ENCODE data around the gene C1orf74.

Gene C1orf74

DNA sequence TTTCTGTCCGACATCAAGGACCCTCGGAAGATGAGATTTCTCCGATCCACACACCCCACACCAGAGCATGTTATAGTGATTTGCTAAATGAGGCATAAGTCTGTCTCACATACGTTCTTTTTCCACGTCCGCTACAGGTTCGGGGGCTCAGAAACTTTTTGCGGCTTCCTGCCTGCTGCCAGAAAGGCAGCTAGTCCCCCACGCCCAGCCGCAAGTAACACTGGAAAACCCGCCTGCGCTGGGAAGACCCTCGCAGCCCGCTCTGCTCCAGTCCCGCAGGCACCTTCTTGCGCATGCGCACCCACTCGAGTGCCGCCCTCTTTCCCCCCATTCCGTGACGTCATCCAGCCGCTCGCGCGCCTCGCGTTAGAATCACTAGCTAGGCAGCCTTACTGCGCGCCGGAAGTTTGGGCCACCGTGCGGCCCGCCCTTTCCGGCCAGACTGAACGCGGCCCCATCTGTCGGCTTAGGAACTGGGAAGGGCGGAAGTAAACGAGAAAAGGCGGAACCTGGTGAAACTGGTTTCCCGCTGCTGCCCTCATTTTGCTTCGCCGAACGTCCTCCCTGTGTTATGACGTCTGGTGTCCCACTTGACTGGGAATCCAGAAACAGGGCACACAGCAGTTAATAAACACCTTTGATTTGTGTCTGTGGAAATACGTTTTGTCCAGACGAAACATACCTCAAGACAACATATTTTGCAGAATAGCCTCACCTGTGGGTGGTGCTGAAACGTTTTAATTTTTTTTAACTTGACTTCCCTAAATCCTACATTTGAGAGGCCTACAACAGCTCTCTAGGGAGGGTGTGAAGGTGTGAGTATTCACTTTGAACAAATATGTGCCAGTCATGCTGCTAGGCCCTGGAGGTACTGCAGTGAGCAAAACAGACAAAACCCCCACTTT, at the start of gene C1orf74:
Gene C1orf74 (minus strand): TSS at position 295 of the 905 bp plus-strand sequence. CDS start 925 bp downstream, outside the sequence.
- DNase-seq (ENCODE audit: low read depth) = peak; percentile 98

DNA sequence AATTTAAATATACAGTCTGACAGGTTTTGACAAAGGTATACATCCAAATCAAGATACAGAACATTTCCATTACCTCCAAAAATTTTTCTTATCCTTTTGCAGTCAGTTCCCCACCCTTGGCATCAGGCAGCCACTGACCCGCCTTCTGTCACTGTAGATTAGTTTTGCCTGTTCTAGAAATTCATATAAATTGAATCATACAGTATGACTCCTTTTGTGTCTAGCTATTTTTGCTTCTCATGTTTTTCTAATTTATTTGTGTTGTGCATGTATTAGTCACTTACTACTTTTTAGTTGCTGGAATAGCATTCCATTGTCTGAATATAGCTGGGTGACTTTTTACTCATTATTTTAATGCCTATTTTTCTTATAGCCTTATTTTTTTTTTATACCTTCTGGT, 47.3 kb upstream of the C1orf74 start:
- peak; percentile 79 for DNase-seq (ENCODE audit: low read depth)

DNA sequence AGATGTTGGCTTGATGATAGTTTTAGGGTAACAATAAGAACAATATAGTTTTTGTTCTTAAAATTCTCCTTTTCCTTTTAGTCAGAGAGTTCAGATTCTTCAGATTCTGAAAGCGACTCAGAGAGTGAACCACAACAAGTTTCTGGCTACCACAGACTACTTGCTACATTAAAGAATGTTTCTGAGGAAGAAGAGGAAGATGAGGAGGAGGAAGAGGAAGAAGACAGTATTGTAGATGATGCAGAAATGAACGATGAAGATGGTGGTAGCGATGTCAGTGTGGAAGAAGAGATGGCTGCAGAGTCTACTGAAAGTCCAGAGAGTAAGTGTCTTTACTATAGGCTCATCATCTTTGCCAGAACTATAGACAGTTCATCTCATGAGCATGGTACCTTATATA, 46.4 kb upstream of the C1orf74 start:
- no peak for DNase-seq (ENCODE audit: low read depth)

DNA sequence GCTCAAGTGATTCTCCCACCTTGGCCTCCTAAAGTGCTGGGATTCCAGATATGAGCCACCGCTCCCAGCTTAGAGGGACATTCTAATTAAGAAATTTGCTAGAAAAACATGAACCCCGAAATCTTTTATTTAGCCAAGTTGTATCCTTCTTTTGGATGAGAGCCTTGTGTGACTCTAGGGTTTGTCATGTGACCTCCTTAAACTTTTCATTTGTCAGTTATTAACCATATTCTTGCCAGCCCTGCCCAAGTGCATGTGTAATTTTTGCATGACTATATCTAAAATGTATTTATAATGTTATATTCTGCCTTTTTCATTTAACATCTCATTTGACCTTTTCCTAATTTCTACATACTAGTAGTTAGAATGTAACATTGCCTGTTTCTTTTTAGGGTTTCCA, 45.4 kb upstream of the C1orf74 start:
- no peak for DNase-seq (ENCODE audit: low read depth)

DNA sequence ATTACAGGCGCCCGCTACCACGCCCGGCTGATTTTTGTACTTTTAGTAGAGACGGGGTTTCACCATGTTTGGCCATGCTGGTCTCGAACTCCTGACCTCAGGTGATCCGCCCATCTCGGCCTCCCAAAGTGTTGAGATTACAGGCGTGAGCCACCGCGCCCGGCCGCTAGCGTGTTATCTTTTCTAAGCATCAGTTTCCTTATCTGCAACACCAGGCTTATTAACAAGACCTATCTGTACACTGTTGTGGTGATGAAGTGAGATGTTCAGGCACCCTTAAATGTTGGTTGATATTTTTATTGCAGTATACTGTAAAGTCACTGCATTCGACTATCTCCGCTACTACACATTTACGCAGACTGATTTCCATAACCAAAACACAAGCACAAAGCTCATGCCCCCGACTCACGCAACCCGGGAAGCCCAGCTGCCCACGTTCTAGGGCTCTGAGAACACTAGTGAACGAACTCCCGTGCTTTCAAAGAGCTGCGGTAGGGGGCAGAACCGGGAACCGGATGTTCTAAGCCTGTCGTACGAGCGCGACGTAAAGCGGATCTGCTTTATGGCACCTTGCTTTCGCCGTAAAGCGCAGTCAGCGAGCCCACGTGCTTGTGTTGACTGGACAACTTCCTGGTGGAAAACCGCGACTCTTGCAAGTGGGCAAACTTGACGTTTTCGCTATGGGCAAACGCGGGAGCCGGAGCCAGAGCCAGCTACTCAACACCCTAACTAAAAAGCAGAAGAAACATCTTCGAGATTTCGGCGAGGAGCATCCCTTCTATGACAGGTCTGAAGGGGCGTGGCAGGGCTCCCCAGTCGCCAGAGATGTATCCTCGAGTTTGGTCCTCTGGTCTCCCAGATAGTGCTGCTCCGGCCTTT, 43.3 kb upstream of the C1orf74 start, which contains the start of gene UTP25:
Gene UTP25 (plus strand): TSS at position 589 of the 879 bp plus-strand sequence. CDS start 92 bp downstream, at position 681.
- peak; percentile 95 for DNase-seq (ENCODE audit: low read depth)

- no peak for DNase-seq (ENCODE audit: low read depth)
Observed at GRCh38 chr1:209825591-209826434, 41.5 kb upstream of the C1orf74 start.

DNA sequence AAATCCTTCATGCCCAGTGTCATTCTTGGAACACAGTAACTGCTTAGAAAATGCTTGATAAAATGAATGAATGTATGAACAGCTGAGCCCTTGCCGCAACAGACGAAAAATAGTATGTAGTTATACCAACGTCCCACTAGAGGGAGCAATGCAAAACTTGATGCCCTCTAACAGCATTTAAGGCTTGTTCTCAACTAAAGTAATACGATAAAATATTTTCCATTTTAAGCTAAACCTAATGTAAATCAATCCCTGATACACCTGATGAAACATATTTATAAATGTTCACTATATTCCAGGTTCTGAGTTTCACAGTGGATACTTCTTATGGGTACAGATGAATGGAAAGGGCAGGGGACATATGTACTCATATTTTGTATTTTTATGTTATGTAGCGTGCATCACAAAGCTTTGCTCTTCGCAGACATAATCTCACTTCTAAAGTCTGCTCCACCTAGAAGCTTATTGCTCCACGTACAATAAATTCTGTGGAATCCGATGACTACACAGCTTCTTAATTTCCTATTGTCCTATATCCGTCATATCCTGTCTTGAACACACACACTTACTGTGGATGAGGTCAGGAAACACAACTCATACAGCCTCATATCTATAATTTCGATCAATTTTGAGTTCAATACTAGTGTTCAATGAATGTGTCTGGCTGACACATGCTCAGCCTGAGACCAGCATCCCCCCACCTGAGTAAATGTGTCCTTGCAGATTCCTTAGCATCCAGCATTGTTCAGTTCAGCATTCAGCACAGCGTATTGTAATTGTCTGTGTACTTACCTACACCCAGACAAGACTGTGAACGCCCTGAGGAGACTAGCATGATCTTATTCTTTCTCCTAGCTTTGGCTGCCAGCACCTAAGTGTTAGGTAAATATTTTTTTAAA, 39.0 kb upstream of the C1orf74 start:
- peak; percentile 75 for DNase-seq (ENCODE audit: low read depth)

- DNase-seq (ENCODE audit: low read depth) = no peak
Observed at GRCh38 chr1:209822706-209823105, 38.3 kb upstream of the C1orf74 start.

- DNase-seq (ENCODE audit: low read depth) = no peak
Observed at GRCh38 chr1:209820986-209821385, 36.6 kb upstream of the C1orf74 start.

DNA sequence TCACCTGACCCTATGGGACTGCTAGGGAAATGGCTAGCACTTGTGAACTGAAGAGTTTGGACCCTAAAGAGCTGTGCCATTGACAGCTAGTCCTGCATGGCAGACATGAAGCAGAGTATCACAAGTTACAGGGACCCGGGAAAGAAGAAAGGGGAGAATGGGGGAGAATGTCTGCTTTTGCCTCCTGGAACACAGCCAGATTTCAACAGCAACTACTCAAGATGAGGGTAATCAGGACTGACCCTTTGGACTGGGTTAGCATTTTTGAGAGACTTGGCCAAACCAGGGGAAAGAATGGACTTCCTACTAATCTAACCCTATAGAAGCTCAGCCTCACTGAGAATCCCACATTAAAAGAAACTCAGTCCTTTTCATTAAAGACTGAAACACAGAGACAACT, 34.7 kb upstream of the C1orf74 start:
- no peak for DNase-seq (ENCODE audit: low read depth)

DNA sequence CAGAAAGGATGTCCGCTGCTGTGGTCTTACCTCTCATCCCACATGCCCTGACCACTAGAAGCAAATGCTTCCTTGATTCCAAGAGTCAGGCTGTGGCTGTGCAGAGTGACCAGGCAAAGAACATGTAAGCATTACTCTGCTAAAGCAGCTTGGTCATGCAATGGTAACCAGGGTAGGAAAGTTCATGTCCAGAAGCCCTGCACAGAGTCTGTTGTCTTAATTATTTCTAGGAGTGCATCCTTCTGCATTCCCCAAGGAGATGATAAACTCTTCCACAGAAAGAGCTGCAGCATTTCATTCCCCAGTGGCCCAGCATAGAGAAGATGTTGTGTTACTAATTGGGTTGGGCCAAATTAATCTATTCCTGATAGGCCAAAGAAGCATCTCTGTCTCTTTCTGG, 33.3 kb upstream of the C1orf74 start:
- DNase-seq (ENCODE audit: low read depth) = no peak

DNA sequence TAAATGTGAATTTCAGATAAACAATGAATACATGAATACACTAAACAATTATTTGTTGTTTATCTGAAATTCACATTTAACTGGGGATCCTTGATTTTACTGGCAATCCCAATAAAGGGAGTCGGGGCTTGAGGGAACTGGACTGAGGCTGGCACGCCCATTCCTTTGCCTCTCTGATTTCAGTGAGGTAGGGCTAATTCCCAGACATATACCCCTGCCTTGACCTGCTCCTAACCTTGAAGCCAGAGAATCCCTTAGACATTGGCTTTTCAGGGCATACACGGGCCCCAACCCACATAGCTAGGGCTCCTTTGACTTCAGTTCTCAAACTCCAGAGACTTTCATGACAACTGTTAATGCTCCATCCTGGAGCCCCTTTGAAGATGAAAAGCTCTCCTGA, 32.6 kb upstream of the C1orf74 start:
- DNase-seq (ENCODE audit: low read depth) = no peak

DNA sequence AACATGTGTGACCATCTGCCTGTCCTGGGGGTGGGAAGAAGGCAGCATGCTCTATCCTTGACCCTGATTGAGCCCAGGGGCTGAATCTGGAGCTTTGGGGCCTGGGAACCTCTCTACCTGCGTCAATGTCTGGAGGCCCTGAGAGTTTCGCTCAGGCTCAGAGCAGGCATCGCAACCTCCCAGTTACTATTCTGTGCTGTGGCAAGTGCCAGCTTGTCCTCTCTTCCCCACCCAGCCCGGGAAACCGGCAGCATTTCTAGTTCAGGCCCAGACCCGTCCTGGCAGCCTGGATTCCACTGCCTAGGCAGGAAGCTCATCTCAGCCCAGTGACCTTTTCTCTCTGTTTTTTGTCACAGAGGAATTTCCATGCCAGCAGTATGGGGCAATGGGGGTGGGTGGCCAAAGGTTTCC, 31.6 kb upstream of the C1orf74 start:
- DNase-seq (ENCODE audit: low read depth) = no peak

DNA sequence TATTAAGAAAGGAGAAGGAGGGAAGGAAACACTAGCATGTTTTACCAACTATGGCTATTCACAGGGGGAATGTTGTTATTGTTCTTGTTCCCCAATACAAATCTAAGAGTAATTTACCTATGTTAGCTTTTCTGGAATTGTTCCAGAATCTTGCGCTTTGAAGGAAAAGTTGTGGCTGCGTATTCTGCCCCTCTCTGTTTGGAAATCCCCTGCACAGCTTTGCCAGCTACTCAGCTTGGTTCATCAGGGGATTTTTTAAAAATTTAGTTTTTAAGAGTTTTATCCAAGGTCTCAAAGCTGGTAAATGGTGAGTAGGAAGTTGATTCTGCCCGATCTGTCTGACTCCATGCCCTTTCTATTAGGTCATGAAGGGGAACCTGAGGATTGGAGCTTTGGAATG, 31.1 kb upstream of the C1orf74 start:
- DNase-seq (ENCODE audit: low read depth) = no peak

DNA sequence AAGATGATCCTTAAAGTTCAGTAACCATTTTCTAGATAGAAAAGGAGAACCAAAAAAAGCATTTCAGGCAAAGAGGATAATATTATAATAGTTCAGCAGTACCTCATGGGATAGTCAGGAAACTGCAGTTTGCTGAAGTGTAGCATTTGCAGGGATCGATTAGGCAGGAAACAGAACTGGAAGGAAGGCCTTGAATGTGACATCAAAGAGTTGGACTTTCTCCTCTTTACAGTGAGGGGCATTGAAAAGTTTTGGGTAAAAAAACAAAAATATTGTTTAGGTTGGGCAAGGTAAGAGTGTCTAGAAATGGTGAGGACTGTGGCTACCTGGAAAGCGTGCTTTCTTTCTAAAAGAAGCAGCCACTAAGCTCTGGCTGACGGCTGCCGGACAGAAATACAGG, 29.5 kb upstream of the C1orf74 start:
- no peak for DNase-seq (ENCODE audit: low read depth)

DNA sequence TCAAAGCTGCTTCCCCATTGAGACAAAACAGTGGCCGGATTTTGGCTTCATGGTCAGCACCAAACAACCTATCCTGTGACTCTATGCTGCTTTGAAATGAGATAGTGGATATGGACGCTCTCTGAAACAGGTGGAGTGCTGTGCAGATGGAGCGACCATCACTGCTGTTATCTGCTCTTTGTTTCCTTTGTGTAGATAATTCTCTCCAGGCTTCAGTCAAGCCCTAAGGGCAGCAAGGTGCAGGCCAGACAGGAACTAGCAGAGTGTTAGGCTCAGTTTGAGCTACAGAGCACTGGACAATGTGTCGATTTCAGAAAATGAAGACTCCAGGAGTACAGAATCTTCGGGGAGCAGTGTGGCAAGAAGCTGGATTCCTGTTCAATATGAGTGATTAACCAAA, 26.4 kb upstream of the C1orf74 start:
- no peak for DNase-seq (ENCODE audit: low read depth)

DNA sequence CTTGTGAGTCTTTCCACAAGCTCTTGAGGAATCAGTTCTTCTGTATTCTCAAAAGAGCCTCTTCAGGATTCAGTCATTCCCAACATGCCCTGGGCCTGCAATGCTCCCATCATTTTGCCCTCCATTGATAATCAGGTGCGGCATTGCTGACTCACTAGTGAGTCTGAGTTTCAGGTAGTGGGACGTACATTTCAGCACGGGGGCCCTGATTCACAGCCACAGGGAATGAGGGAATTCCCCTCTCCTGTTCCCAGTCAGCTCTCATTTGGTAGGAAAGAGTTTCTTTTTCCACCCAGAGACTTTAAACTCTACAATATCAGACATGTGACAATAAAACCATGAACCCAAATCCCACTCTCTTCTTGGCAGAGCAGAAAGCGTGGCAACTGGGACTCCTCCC, 25.3 kb upstream of the C1orf74 start:
- DNase-seq (ENCODE audit: low read depth) = no peak

- peak; percentile 98 for DNase-seq (ENCODE audit: low read depth)
Observed at GRCh38 chr1:209808059-209808581, 23.8 kb upstream of the C1orf74 start.

GRCh38 chr1:209807509-209807908, 23.1 kb upstream of the C1orf74 start:
- DNase-seq (ENCODE audit: low read depth) = no peak
